Measurements from ENCODE around the gene UBE2U.
A peak's percentile ranks its signal among the peaks of the same experiment; 100 is the strongest.

UBE2U gene

DNA sequence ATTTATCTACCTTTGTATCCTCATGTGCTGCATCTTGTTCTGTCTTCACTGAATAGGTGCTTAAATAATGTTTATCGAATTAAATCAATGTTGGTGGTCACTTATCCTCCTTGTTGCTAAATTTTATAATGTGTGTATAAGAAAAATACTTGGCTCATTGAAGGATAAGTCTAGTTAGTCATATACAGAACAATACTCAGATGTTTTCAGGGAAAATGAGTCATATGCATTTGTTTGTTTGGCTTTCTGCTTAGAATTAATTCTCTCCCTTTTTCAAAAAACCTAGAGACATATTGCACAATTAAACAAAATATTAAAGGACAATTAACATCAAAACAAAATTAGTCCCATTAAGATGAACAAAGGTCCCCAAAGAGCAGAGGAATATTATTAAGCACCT, 89.0 kb downstream of the UBE2U start:
- TF ChIP-seq JUND (IDR thresholded peaks at IDR 0.05; ENCODE audit: low read depth), result no peak
- no peak for DNase-seq (ENCODE audit: low read depth in 1 of 2, low spot score in 1 of 2)
- in situ Hi-C loops (cut with HindIII; ENCODE audit: low pct_unique_long_range_greater_than_20kb, low sequenced_read_pairs), result no loop called here

- TF ChIP-seq JUND (IDR thresholded peaks at IDR 0.05; ENCODE audit: low read depth), result no peak
- no peak for DNase-seq (ENCODE audit: low read depth in 1 of 2, low spot score in 1 of 2)
- in situ Hi-C loops (cut with HindIII; ENCODE audit: low pct_unique_long_range_greater_than_20kb, low sequenced_read_pairs), result no loop called here
Measured at GRCh38 chr1:64293820-64294219, 90.4 kb downstream of the UBE2U start.

DNA sequence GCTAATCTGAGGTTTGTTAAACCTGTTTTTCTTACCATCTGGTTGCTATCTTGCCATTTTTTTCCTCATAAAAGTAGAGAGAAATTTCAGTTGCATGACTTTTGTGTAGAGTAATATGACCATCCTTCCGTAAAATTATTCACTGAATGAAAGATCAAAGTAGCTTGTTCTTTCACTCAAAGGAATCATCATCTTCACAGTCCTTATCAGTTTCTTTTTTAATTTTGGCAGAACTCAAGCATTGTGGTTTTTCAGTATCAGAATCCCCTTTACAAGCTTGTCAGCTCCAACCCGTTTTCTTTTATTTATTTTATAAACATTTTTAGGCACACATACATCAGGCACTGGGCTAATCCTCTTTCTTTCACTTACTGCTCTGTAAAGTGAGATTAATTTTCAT, 91.7 kb downstream of the UBE2U start:
- no peak for DNase-seq (ENCODE audit: low read depth in 1 of 2, low spot score in 1 of 2)
- TF ChIP-seq JUND (IDR thresholded peaks at IDR 0.05; ENCODE audit: low read depth), result no peak
- in situ Hi-C loops (cut with HindIII; ENCODE audit: low pct_unique_long_range_greater_than_20kb, low sequenced_read_pairs), result no loop called here

DNA sequence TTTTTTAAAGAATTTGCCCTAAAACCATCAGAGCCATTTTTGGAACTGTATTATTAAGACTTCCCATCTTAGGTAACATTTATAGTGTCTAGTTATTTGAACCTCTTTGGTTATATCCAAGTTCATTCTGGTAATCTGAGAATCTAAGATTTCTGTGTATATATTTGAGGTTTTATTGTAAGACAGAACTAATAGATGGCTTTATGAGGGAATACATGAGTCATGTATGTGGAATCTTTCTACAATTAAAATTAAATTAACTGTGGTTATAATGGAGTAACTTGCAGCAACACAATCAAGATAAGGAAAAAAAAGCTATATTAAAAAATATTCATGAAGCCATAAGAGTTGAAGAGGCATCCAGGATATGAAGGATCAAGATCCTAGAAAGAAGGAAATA, 92.1 kb downstream of the UBE2U start:
- in situ Hi-C loops (cut with HindIII; ENCODE audit: low pct_unique_long_range_greater_than_20kb, low sequenced_read_pairs), result no loop called here
- no peak for DNase-seq (ENCODE audit: low read depth in 1 of 2, low spot score in 1 of 2)
- no peak for TF ChIP-seq JUND (IDR thresholded peaks at IDR 0.05; ENCODE audit: low read depth)

- in situ Hi-C loops (cut with HindIII; ENCODE audit: low pct_unique_long_range_greater_than_20kb, low sequenced_read_pairs), result no loop called here
- no peak for DNase-seq (ENCODE audit: low read depth in 1 of 2, low spot score in 1 of 2)
- TF ChIP-seq JUND (IDR thresholded peaks at IDR 0.05; ENCODE audit: low read depth), result no peak
Measured at GRCh38 chr1:64296459-64296858, 93.0 kb downstream of the UBE2U start.

- in situ Hi-C loops (cut with HindIII; ENCODE audit: low pct_unique_long_range_greater_than_20kb, low sequenced_read_pairs), result no loop called here
- no peak for DNase-seq (ENCODE audit: low read depth in 1 of 2, low spot score in 1 of 2)
- TF ChIP-seq JUND (IDR thresholded peaks at IDR 0.05; ENCODE audit: low read depth), result no peak
Measured at GRCh38 chr1:64302194-64302593, 98.8 kb downstream of the UBE2U start.

DNA sequence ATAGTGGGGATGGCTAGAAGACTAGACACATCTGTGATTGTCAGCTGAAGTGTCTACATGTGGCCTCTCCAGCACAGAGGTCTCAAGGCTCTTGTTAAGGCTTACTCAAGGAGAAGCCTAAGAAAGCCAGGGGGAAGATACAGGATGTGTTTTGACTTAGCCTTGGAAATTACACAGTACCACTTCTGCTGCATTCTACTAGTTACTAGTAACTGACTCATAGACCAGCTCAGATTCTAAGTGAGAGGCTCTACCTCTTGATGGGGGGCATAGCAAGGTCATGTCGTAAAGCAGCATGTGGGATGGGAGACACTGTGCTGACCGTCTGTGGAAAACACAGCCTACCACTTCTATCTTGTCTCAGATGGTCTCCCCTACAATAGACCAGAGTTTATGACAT, 99.5 kb downstream of the UBE2U start:
- in situ Hi-C loops (cut with HindIII; ENCODE audit: low pct_unique_long_range_greater_than_20kb, low sequenced_read_pairs), result no loop called here
- TF ChIP-seq JUND (IDR thresholded peaks at IDR 0.05; ENCODE audit: low read depth), result no peak
- DNase-seq (ENCODE audit: low read depth in 1 of 2, low spot score in 1 of 2), result no peak

DNA sequence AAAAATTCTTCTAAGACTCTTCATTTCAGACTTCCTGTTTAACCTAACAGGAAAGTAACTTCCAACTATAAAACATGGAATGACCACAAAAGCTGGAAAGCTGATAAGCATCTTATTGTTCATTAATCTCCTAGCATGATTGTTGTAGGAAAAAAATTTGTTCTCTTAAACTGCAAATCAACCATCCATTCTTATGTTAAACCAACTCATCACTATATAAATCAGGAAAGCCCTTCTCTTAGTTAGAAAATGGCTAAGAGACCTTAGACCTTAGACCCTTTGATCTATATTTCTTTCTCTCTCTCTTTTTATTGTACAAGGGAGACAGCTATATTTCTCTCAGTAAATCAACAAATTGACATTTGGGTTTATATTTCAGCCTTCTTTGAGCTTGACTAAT, 101.4 kb downstream of the UBE2U start:
- in situ Hi-C loops (cut with HindIII; ENCODE audit: low pct_unique_long_range_greater_than_20kb, low sequenced_read_pairs), result no loop called here
- no peak for DNase-seq (ENCODE audit: low read depth in 1 of 2, low spot score in 1 of 2)
- TF ChIP-seq JUND (IDR thresholded peaks at IDR 0.05; ENCODE audit: low read depth), result no peak

DNA sequence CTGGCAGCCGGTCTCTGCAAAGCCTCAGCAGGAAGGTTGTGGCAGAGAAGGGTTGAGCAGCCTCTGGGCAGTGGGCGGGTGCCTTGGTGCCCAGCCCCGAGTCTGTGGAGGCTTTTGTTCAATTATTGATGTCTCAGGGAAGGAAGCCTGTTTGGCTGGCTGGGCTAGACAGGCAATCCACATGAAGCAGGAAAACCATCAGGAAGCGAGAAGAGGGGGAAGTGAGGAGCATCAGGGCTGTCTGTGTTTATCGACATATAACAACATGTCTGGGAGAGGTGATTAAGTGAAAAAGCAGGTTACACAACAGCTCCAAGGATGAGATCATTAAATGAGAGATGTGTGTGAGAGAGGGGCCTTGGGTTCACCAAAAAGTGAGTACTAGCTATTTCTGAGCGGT, 105.4 kb downstream of the UBE2U start:
- in situ Hi-C loops (cut with HindIII; ENCODE audit: low pct_unique_long_range_greater_than_20kb, low sequenced_read_pairs), result no loop called here
- no peak for TF ChIP-seq JUND (IDR thresholded peaks at IDR 0.05; ENCODE audit: low read depth)
- DNase-seq (ENCODE audit: low read depth in 1 of 2, low spot score in 1 of 2), result peak in 1 of 2 experiments; percentile 4

DNA sequence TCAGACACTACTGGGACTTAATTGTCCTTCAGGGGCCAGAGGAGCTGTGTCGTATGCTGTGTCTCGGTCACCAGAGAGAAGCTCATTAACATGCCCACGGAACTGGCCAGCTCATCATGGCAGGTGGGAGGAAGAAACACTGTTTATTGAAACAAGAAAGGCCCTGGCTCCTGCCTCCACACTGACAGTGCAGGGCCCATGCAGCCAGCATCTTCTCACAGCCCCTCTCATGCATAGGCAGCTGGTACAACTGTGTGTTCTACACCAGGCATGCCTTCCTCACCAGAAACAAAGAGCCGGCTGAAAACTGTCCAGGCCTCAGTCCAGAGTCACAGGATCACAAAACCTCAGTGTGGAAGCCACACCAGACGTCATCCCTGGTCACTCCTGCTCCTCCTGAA, 106.0 kb downstream of the UBE2U start:
- DNase-seq (ENCODE audit: low read depth in 1 of 2, low spot score in 1 of 2), result no peak
- in situ Hi-C loops (cut with HindIII; ENCODE audit: low pct_unique_long_range_greater_than_20kb, low sequenced_read_pairs), result no loop called here
- no peak for TF ChIP-seq JUND (IDR thresholded peaks at IDR 0.05; ENCODE audit: low read depth)

GRCh38 chr1:64310760-64311159, 107.3 kb downstream of the UBE2U start:
- DNase-seq (ENCODE audit: low read depth in 1 of 2, low spot score in 1 of 2), result no peak
- TF ChIP-seq JUND (IDR thresholded peaks at IDR 0.05; ENCODE audit: low read depth), result no peak
- in situ Hi-C loops (cut with HindIII; ENCODE audit: low pct_unique_long_range_greater_than_20kb, low sequenced_read_pairs), result no loop called here

GRCh38 chr1:64312431-64312830, 109.0 kb downstream of the UBE2U start:
- no peak for DNase-seq (ENCODE audit: low read depth in 1 of 2, low spot score in 1 of 2)
- in situ Hi-C loops (cut with HindIII; ENCODE audit: low pct_unique_long_range_greater_than_20kb, low sequenced_read_pairs), result no loop called here
- TF ChIP-seq JUND (IDR thresholded peaks at IDR 0.05; ENCODE audit: low read depth), result no peak

DNA sequence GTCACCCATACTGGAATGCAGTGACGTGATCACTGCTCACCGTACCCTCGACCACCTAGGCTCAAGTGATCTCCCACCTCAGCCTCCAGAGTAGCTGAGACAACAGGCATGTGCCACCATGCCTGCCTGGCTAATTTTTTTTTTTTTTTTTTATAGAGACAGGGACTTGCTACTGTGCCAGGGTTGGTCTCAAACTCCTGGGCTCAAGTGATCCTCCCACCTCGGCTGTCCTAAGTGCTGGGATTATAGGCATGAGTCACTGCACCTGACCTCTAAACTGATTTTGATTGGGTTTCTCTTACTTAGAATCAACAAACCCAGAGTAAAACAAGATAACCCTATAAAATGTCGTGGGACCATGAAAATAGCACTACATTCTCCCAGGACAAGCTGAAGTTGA, 112.0 kb downstream of the UBE2U start:
- no peak for DNase-seq (ENCODE audit: low read depth in 1 of 2, low spot score in 1 of 2)
- TF ChIP-seq JUND (IDR thresholded peaks at IDR 0.05; ENCODE audit: low read depth), result no peak
- in situ Hi-C loops (cut with HindIII; ENCODE audit: low pct_unique_long_range_greater_than_20kb, low sequenced_read_pairs), result no loop called here

All from T47D (cell line).